Brain microvascular endothelial cell (primary cell): ENCODE measurements around the gene PIGR.

Experiments
- DNase-seq: peaks from one replicate; pipeline ENCODE4 v3.0.0-alpha.2; 2020
- H3K27ac ChIP-seq: fragments of 250-450 bp; sonication (Bioruptor Pico); 2 replicates; pipeline ENCODE4 v1.5.1; 2020; ENCODE audit warnings: mild to moderate bottlenecking, moderate library complexity
- H3K27me3 ChIP-seq: fragments of 250-450 bp; sonication (Bioruptor Pico); replicated peaks from 2 replicates; pipeline ENCODE4 v1.5.1; 2020; ENCODE audit warnings: mild to moderate bottlenecking
- H3K36me3 ChIP-seq: fragments of 250-450 bp; sonication (Bioruptor Pico); replicated peaks from 2 replicates; pipeline ENCODE4 v1.5.1; 2020; ENCODE audit warnings: mild to moderate bottlenecking
- H3K4me3 ChIP-seq: 2 replicates; pipeline ENCODE4 v1.5.1; 2011; ENCODE audit warnings: low read depth, mild to moderate bottlenecking, control low read depth, low read length, moderate library complexity
- CTCF ChIP-seq: IDR thresholded peaks from 2 replicates; pipeline ENCODE4 v1.5.1; 2011; ENCODE audit warnings: low read depth, mild to moderate bottlenecking, moderate library complexity, low read length, control low read depth, inconsistent platforms; ENCODE audit errors: missing control alignments
- in situ Hi-C: cut with HindIII; loops from 2 replicates; pipeline ENCODE4 v1.10.0; 2017; ENCODE audit warnings: low sequenced_read_pairs, low pct_ligation_motif_present

Gene PIGR

GRCh38 chr1:206985162-206985749, 39.0 kb upstream of the PIGR start:
- H3K27me3 ChIP-seq = peaks cover 22% of the 10 kb centered on the region
- H3K4me3 ChIP-seq = no peak overlapping the region
- no peak for TF ChIP-seq CTCF
- in situ Hi-C loops = no loop called here
- H3K27ac ChIP-seq = no peak overlapping the region
- no peaks in the 10 kb centered on the region for H3K36me3 ChIP-seq
- DNase-seq = no peak

GRCh38 chr1:206982216-206982615, 36.0 kb upstream of the PIGR start:
- Histone ChIP-seq H3K36me3 (no peaks in the 10 kb centered on the region), H3K4me3 (no peak overlapping the region), H3K27ac (no peak overlapping the region), H3K27me3 (peaks cover 14% of the 10 kb centered on the region)
- peak; percentile 81 for TF ChIP-seq CTCF
- in situ Hi-C loops = no loop called here
- DNase-seq = peak; percentile 27

- in situ Hi-C loops = no loop called here
- H3K27ac ChIP-seq = no peak overlapping the region
- peak; percentile 5 for DNase-seq
- peaks cover 9% of the 10 kb centered on the region for H3K27me3 ChIP-seq
- peak; percentile 74 for TF ChIP-seq CTCF
- no peaks in the 10 kb centered on the region for H3K36me3 ChIP-seq
- no peak overlapping the region for H3K4me3 ChIP-seq
These were observed 33.2 kb upstream of the PIGR start for GRCh38 chr1:206979379-206980043.

- Histone ChIP-seq H3K27ac (no peak overlapping the region), H3K4me3 (no peak overlapping the region), H3K27me3 (peaks cover 11% of the 10 kb centered on the region), H3K36me3 (no peaks in the 10 kb centered on the region)
- DNase-seq = no peak
- no peak for TF ChIP-seq CTCF
- in situ Hi-C loops = no loop called here
These were observed 32.0 kb upstream of the PIGR start for GRCh38 chr1:206978259-206978658.

GRCh38 chr1:206975306-206975705, 29.0 kb upstream of the PIGR start:
- H3K4me3 ChIP-seq = no peak overlapping the region
- no peak for DNase-seq
- in situ Hi-C loops = no loop called here
- no peaks in the 10 kb centered on the region for H3K36me3 ChIP-seq
- no peak for TF ChIP-seq CTCF
- H3K27me3 ChIP-seq = peaks cover 5% of the 10 kb centered on the region
- H3K27ac ChIP-seq = no peak overlapping the region

- Histone ChIP-seq H3K36me3 (no peaks in the 10 kb centered on the region), H3K27me3 (peaks cover 5% of the 10 kb centered on the region), H3K4me3 (no peak overlapping the region), H3K27ac (no peak overlapping the region)
- no peak for DNase-seq
- no peak for TF ChIP-seq CTCF
- in situ Hi-C loops = no loop called here
These were observed 27.9 kb upstream of the PIGR start for GRCh38 chr1:206974140-206974539.
